DND-41 (cell line): ENCODE data around the gene SMC1B.

ENCODE experiments used
- CTCF ChIP-seq: IDR thresholded peaks from 2 replicates; pipeline ENCODE4 v1.5.1; 2012; ENCODE audit warnings: borderline replicate concordance, low read length, moderate library complexity, mild to moderate bottlenecking; ENCODE audit not compliant: poor library complexity, severe bottlenecking; ENCODE audit errors: extremely low read depth
- EZH2 ChIP-seq: IDR thresholded peaks from 3 replicates; pipeline ENCODE4 v1.6.1; 2012; ENCODE audit warnings: borderline replicate concordance, low read depth, mild to moderate bottlenecking, moderate library complexity, low read length, inconsistent platforms; ENCODE audit not compliant: severe bottlenecking

- TF ChIP-seq EZH2, result no peak
- no peak for TF ChIP-seq CTCF
These were observed 28.7 kb upstream of the SMC1B start for GRCh38 chr22:45442116-45442515.
